GM19463 (cell line): Measurements from ENCODE around the gene ERC2.

Experiments used
- ATAC-seq: cut with Tn5 transposase; IDR thresholded peaks from one replicate; pipeline ENCODE4 v1.9.1; 2021; ENCODE audit warnings: mild to moderate bottlenecking, moderate library complexity; ENCODE audit not compliant: unreplicated experiment

Gene ERC2

GRCh38 chr3:55488398-55489055 lies 979.7 kb downstream of the ERC2 start:
- no peak for ATAC-seq

- no peak for ATAC-seq
Measured at GRCh38 chr3:55487381-55488241, 980.7 kb downstream of the ERC2 start.

- no peak for ATAC-seq
Measured at GRCh38 chr3:55486857-55487380, 981.3 kb downstream of the ERC2 start, which contains the start of gene WNT5A. WNT5A (minus strand) TSS chr3:55487306; CDS start chr3:55486985, 321 bp downstream.

GRCh38 chr3:55486101-55486856 lies 982.0 kb downstream of the ERC2 start:
- ATAC-seq, result no peak

GRCh38 chr3:55484801-55485791 lies 983.2 kb downstream of the ERC2 start:
- ATAC-seq, result peak; percentile 78

GRCh38 chr3:55484191-55484689 lies 984.0 kb downstream of the ERC2 start:
- ATAC-seq, result no peak

GRCh38 chr3:55483196-55484095 lies 984.8 kb downstream of the ERC2 start:
- no peak for ATAC-seq

GRCh38 chr3:55482496-55483195 lies 985.6 kb downstream of the ERC2 start:
- no peak for ATAC-seq

- no peak for ATAC-seq
Measured at GRCh38 chr3:55481744-55482495, 986.3 kb downstream of the ERC2 start.

GRCh38 chr3:55480911-55481743 lies 987.1 kb downstream of the ERC2 start:
- ATAC-seq, result no peak

GRCh38 chr3:55477306-55478303 lies 990.7 kb downstream of the ERC2 start:
- no peak for ATAC-seq

- no peak for ATAC-seq
Measured at GRCh38 chr3:55476515-55476914, 991.8 kb downstream of the ERC2 start.

- ATAC-seq, result no peak
Measured at GRCh38 chr3:55474213-55474632, 994.0 kb downstream of the ERC2 start.

- ATAC-seq, result no peak
Measured at GRCh38 chr3:55473788-55474187, 994.5 kb downstream of the ERC2 start.

GRCh38 chr3:55471522-55472280 lies 996.6 kb downstream of the ERC2 start:
- no peak for ATAC-seq
